GOT3 (cell line): ENCODE measurements around the gene PARP6.

Experiments used
- DNase-seq: peaks from one replicate; lab custom pipeline; 2025; ENCODE audit warnings: mixed read lengths; lab: John Stamatoyannopoulos, UW

PARP6 gene

GRCh38 chr15:72272213-72272996 is at the start of gene PARP6:
Gene PARP6 (minus strand): TSS chr15:72272554. CDS start chr15:72267477, 5,077 bp downstream.
- DNase-seq = peak; percentile 95

- DNase-seq = no peak
Measured at GRCh38 chr15:72319985-72320671, 47.8 kb upstream of the PARP6 start, which contains the start of gene CELF6. Gene CELF6 (minus strand): TSS chr15:72320157. CDS start chr15:72319874, 283 bp downstream.

GRCh38 chr15:72319360-72319984 is 47.1 kb upstream of the PARP6 start:
- no peak for DNase-seq

GRCh38 chr15:72318408-72318942 is 46.1 kb upstream of the PARP6 start:
- DNase-seq = no peak

- DNase-seq = no peak
Measured at GRCh38 chr15:72315706-72316370, 43.5 kb upstream of the PARP6 start.

GRCh38 chr15:72313881-72314280 is 41.5 kb upstream of the PARP6 start:
- DNase-seq = no peak

GRCh38 chr15:72313448-72313840 is 41.1 kb upstream of the PARP6 start:
- no peak for DNase-seq

GRCh38 chr15:72312605-72313447 is 40.5 kb upstream of the PARP6 start:
- no peak for DNase-seq

- no peak for DNase-seq
Measured at GRCh38 chr15:72307026-72307425, 34.7 kb upstream of the PARP6 start.

GRCh38 chr15:72306211-72306785 is 33.9 kb upstream of the PARP6 start:
- DNase-seq = no peak

GRCh38 chr15:72304596-72304995 is 32.2 kb upstream of the PARP6 start:
- DNase-seq = no peak

GRCh38 chr15:72302955-72303354 is 30.6 kb upstream of the PARP6 start:
- no peak for DNase-seq

GRCh38 chr15:72289597-72290325 is 17.4 kb upstream of the PARP6 start:
- DNase-seq = no peak

GRCh38 chr15:72288796-72289596 is 16.6 kb upstream of the PARP6 start:
- DNase-seq = no peak

GRCh38 chr15:72285927-72286516 is 13.7 kb upstream of the PARP6 start:
- DNase-seq = no peak

- DNase-seq = no peak
Measured at GRCh38 chr15:72285402-72285801, 13.0 kb upstream of the PARP6 start.

GRCh38 chr15:72284781-72285180 is 12.4 kb upstream of the PARP6 start:
- DNase-seq = no peak

- DNase-seq = no peak
Measured at GRCh38 chr15:72281713-72282112, 9.4 kb upstream of the PARP6 start.

- no peak for DNase-seq
Measured at GRCh38 chr15:72280751-72281150, 8.4 kb upstream of the PARP6 start.
